Lower lobe of right lung (tissue), 2 donors: Measurements from ENCODE around the gene P4HB. TPM values are rescaled to one million over a fixed set of nuclear protein-coding genes. Genes with fewer than 3 reads are reported as not detected.
A peak's percentile ranks its signal among the peaks of the same experiment; 100 is the strongest.

Experiments used
- ATAC-seq, 2 donors: fragments of 200-7000 bp; cut with Tn5 transposase; one replicate each; pipeline ENCODE4 v1.9.1; 2020 to 2022; ENCODE audit warnings: mild to moderate bottlenecking in 2 of 2, moderate library complexity in 2 of 2
- DNase-seq: peaks from one replicate; pipeline ENCODE4 v3.0.0-alpha.2; 2020
- H3K27ac ChIP-seq: fragments of 200-600 bp; one replicate; pipeline ENCODE4 v1.8.0; 2022
- H3K27me3 ChIP-seq: fragments of 200-600 bp; one replicate; pipeline ENCODE4 v1.8.0; 2022; ENCODE audit warnings: low read depth
- H3K36me3 ChIP-seq: fragments of 200-600 bp; one replicate; pipeline ENCODE4 v1.8.0; 2022; ENCODE audit warnings: mild to moderate bottlenecking
- H3K4me1 ChIP-seq: fragments of 200-600 bp; one replicate; pipeline ENCODE4 v1.8.0; 2022
- H3K4me3 ChIP-seq: fragments of 200-600 bp; one replicate; pipeline ENCODE4 v1.8.0; 2022; ENCODE audit warnings: mild to moderate bottlenecking
- H3K9me3 ChIP-seq: fragments of 200-600 bp; one replicate; pipeline ENCODE4 v1.8.0; 2022
- intact Hi-C: fragments of 100-400 bp; cut with DNase I; formaldehyde crosslinking; loops from one replicate; pipeline ENCODE4 v1.11.0; 2022
- total RNA-seq: library from RNA; stranded (reverse); fragmentation: NEBNext Ultra II Directional; extraction: Animal tissue kit (Norgen Biotek cat#: 25700); gene quantifications from one replicate; pipeline ENCODE4 v1.2.1, GENCODE V29; 2021
- TF ChIP-seq, protein P1 (sequence below): fragments of 200-600 bp; IDR thresholded peaks from one replicate; pipeline ENCODE4 v1.8.0; 2022; ENCODE audit warnings: antibody characterized with exemption, mild to moderate bottlenecking
- donor health status: DM: no; HTN: yes; CAD: no; lungs with severe emphysema.

Gene P4HB
- total RNA-seq, 1 donor from 2014 or later: 432 TPM

DNA sequence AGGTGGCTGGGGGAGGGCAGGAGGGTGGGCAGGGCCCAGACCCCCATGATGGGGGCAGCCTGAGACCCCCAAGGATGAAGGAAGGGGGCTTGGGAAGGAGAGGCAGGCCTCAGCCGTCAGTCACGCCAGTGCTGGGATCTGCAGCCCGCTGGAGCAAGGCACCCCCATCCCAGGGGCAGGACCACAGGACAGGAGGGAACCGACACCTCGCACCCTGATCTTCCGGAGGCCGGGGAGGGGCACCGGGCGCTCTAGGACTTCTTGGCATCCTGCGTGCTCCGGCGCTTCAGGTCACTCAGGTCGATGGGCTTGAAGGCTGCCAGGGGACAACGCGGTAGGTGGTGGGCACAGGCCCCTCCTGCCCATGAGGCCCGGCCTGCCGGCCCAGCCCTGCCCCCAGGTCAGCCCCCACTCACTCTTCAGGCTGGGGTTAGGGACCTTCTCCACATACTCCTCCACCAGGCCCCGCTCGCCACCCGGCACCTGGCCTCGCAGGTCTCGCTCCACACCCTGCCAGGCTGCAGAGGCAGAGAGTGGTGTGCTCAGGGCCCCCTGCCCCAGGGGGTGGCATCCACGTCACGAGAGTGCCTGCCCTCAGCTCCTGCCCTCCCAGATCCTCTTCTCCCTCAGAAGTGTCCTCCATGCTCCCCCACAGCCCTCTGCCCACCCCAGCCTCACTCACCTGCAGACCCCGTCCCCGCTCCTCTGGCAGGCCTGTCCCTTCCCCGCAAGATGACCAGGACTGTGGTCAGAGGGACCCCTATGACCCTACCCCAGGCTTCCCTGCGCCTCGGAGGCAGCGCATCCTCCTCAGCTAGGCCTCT is 37.1 kb downstream of the P4HB start:
- ATAC-seq (no peak), DNase-seq (no peak)
- Histone ChIP-seq H3K36me3 (peaks cover 15% of the 10 kb centered on the region), H3K4me3 (no peak overlapping the region), H3K27me3 (no peaks in the 10 kb centered on the region), H3K27ac (peak overlapping the region; percentile 86), H3K9me3 (no peaks in the 10 kb centered on the region), H3K4me1 (peaks cover 17% of the 10 kb centered on the region)
- intact Hi-C loops: no loop called here
- TF ChIP-seq, protein P1, sequence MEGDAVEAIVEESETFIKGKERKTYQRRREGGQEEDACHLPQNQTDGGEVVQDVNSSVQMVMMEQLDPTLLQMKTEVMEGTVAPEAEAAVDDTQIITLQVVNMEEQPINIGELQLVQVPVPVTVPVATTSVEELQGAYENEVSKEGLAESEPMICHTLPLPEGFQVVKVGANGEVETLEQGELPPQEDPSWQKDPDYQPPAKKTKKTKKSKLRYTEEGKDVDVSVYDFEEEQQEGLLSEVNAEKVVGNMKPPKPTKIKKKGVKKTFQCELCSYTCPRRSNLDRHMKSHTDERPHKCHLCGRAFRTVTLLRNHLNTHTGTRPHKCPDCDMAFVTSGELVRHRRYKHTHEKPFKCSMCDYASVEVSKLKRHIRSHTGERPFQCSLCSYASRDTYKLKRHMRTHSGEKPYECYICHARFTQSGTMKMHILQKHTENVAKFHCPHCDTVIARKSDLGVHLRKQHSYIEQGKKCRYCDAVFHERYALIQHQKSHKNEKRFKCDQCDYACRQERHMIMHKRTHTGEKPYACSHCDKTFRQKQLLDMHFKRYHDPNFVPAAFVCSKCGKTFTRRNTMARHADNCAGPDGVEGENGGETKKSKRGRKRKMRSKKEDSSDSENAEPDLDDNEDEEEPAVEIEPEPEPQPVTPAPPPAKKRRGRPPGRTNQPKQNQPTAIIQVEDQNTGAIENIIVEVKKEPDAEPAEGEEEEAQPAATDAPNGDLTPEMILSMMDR: no peak

DNA sequence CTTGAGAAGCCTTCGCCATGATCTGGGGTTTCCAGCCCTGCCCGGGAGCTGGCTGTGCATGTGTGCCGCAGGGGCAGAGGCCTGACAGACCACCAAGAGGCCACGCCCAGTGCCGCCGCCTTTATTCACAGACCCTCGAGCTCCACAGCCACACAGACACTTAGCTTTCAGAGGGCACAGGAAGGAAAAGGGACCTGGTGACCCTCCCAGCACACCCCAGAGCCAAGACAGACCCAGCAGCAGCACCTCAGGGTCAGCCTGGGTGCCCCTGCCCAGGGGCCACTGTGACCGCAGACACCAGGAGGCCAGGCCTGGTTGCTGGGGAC is 38.1 kb downstream of the P4HB start:
- Histone ChIP-seq H3K27me3 (peaks cover 2% of the 10 kb centered on the region), H3K9me3 (no peaks in the 10 kb centered on the region), H3K4me1 (peaks cover 17% of the 10 kb centered on the region), H3K36me3 (peaks cover 15% of the 10 kb centered on the region), H3K4me3 (no peak overlapping the region), H3K27ac (peak overlapping the region; percentile 86)
- TF ChIP-seq, protein P1: no peak
- peak in 1 of 2 donors; percentile 1 for ATAC-seq
- DNase-seq: no peak
- intact Hi-C loops: no loop called here

DNA sequence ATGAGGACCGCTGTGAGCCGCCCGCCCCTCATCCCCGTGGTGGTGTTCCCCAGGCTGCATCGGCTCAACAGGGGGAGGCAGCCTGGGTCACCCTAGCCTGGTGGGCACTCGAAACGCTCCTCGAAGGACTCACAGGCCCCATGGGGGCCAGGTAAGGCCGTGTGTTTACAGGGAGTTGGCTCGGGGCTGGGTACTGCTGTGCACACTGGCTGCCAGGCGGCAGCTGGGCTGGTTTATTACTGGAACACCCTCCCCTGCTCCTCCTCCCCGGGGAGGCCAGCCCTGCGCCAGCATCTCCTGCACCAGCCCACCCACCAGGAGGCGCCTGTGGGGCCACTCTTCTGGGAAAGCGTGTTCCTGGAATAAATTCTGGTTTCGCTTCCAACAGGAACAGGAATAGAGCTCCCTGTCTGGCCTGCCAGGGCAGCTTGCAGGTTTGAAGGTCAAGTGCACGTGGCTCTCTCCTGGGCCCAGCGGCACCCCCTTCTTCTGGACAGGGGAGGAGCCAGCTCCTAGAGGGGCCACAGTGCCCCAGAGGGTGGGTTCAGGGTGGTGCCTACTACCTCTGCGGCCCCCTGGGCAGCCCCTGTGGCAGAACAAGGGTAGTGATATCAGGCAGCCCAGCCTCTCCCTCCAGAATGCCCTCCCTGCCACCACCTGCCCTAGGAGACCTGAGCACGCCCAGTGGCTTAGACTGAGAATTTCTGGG is 38.6 kb downstream of the P4HB start:
- Histone ChIP-seq H3K9me3 (no peaks in the 10 kb centered on the region), H3K27me3 (peaks cover 5% of the 10 kb centered on the region), H3K36me3 (peaks cover 15% of the 10 kb centered on the region), H3K4me1 (peaks cover 17% of the 10 kb centered on the region), H3K4me3 (no peak overlapping the region), H3K27ac (peak overlapping the region; percentile 86)
- DNase-seq (peak; percentile 92), ATAC-seq (peak; percentile 94)
- intact Hi-C loops: no loop called here
- TF ChIP-seq, protein P1: peak; percentile 76

DNA sequence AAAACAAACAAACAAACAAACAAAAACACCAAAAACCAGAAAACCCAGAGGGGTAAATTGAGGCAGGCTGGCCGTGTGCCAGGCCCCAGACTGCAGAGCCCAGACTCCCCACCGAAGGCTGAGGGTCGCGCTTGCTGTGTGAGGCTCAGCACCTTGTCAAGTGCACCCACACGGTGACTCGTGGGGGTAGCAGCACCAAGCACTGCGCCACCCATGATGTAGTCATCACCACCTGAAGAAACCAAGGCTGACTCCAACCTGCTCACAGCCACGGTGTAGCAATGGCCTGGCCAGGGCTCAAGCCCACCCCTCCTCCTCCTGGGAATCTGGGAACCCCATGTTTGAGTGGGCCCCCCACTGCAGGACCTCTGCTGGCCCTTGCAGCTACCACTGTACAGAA is 39.2 kb downstream of the P4HB start:
- DNase-seq: no peak
- H3K27ac ChIP-seq: peak overlapping the region; percentile 86
- ATAC-seq: no peak
- H3K27me3 ChIP-seq: peaks cover 5% of the 10 kb centered on the region
- no peak overlapping the region for H3K4me3 ChIP-seq
- H3K9me3 ChIP-seq: no peaks in the 10 kb centered on the region
- TF ChIP-seq, protein P1: no peak
- H3K4me1 ChIP-seq: peaks cover 17% of the 10 kb centered on the region
- H3K36me3 ChIP-seq: peaks cover 15% of the 10 kb centered on the region
- intact Hi-C loops: no loop called here

DNA sequence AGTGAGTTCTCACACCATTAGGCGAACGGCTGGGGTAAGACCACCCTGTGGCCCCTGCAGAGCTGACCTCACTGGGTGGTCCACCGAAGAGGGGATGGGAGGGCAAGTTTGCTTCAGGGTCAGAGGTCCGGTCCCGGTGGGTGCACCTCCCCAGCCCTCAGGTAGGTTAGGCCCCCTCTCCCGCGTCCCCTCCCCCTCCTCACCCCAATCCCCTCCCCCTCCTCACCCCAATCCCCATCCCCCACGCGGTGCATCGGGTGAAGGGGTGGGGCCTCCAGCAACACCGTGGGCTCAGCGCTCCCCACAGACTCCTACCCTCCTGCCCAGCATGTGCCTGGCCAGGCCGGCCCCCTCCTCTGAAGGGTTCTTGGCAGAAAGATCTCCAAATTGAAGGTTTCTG is 40.6 kb downstream of the P4HB start:
- peaks cover 15% of the 10 kb centered on the region for H3K36me3 ChIP-seq
- TF ChIP-seq, protein P1: no peak
- H3K27me3 ChIP-seq: peaks cover 5% of the 10 kb centered on the region
- H3K4me1 ChIP-seq: peaks cover 17% of the 10 kb centered on the region
- H3K27ac ChIP-seq: no peak overlapping the region
- no peak overlapping the region for H3K4me3 ChIP-seq
- no peak for DNase-seq
- intact Hi-C loops: no loop called here
- no peaks in the 10 kb centered on the region for H3K9me3 ChIP-seq
- no peak for ATAC-seq
